ENCODE data around the gene CRYBG1. TPM values are rescaled to one million over a fixed set of nuclear protein-coding genes. Genes with fewer than 3 reads are reported as not detected.

Gene CRYBG1
- total RNA-seq, 4 donors from 2014 or later: 54.5 to 66.4 (median 59.8) TPM

DNA sequence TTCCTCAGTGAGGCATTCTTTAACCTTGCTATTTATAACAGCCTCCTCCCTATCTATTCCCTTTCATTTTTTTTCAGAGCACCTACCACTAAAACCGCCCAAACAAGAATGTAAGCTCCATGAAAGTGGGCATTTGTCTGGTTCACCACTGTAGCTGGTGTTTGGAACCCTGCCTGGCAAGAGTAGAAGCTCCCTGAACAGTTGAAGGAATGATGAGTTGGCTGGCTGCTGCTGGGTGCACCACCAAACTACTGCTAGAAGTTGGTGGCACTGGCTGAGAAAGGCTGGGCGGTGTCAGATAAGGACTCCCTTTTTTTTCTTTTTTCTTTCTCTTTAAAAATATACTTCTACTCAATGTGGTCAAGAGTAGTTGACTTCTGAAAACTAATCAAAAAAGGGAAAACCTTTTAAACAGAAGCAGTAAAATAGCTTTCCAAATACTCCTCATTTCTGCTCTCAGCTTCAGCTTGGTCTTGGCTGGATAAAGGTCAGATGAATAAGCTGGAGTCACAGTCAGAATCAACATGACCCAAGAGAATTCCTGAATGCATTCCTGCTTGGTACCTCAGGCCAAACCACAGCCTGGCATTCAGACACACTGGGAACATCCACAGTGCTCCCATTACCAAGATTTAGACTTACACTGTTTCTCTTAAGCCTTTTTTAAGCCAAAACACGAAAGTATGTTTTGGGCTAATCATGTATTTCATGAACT, 230.8 kb downstream of the CRYBG1 start:
- TF ChIP-seq POLR2A (IDR thresholded peaks at IDR 0.05): no peak
- TF ChIP-seq, protein P1, sequence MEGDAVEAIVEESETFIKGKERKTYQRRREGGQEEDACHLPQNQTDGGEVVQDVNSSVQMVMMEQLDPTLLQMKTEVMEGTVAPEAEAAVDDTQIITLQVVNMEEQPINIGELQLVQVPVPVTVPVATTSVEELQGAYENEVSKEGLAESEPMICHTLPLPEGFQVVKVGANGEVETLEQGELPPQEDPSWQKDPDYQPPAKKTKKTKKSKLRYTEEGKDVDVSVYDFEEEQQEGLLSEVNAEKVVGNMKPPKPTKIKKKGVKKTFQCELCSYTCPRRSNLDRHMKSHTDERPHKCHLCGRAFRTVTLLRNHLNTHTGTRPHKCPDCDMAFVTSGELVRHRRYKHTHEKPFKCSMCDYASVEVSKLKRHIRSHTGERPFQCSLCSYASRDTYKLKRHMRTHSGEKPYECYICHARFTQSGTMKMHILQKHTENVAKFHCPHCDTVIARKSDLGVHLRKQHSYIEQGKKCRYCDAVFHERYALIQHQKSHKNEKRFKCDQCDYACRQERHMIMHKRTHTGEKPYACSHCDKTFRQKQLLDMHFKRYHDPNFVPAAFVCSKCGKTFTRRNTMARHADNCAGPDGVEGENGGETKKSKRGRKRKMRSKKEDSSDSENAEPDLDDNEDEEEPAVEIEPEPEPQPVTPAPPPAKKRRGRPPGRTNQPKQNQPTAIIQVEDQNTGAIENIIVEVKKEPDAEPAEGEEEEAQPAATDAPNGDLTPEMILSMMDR (IDR thresholded peaks at IDR 0.05): no peak
- H3K9me3 ChIP-seq: no peaks in the 10 kb centered on the region

DNA sequence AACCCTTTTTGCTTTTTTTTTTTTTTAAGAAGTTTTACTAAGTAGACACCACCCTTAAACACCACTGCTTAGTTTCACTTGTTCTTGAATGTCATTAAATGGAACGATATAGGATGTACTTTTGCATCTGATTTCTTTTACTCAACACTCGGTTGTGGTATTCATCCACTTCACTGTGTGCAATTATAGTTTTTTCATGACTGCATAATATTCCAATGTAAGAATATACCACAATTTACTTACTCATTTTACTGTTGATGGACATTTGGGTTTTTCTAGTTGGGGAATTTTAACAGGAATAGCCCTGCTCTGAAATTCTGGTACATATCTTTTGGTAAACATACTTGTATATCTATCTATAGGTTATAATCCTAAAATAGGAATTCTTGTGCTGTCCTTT, 238.9 kb downstream of the CRYBG1 start:
- Histone ChIP-seq H3K4me3 (no peak overlapping the region), H3K27ac (no peak overlapping the region), H3K9me3 (no peaks in the 10 kb centered on the region), H3K4me1 (no peaks in the 10 kb centered on the region), H3K36me3 (peaks cover 0 to 4% (median 0%) of the 10 kb centered on the region in 3 donors), H3K27me3 (no peaks in the 10 kb centered on the region)
- DNase-seq: no peak
- no peak for TF ChIP-seq POLR2A (IDR thresholded peaks at IDR 0.05)
- TF ChIP-seq, protein P1 (IDR thresholded peaks at IDR 0.05): no peak

More for the DNA sequence above, 230.8 kb downstream of the CRYBG1 start:
- no peak for DNase-seq
- H3K4me3 ChIP-seq: no peak overlapping the region
- no peak overlapping the region for H3K27ac ChIP-seq
- H3K36me3 ChIP-seq: peaks cover 0 to 25% (median 0%) of the 10 kb centered on the region in 3 donors
- H3K27me3 ChIP-seq: no peaks in the 10 kb centered on the region
- H3K4me1 ChIP-seq: no peaks in the 10 kb centered on the region

GRCh38 chr6:106600329-106600728, 239.8 kb downstream of the CRYBG1 start:
- no peak for DNase-seq
- H3K27ac ChIP-seq: no peak overlapping the region
- H3K4me3 ChIP-seq: no peak overlapping the region
- H3K9me3 ChIP-seq: no peaks in the 10 kb centered on the region
- no peaks in the 10 kb centered on the region for H3K27me3 ChIP-seq
- H3K4me1 ChIP-seq: no peaks in the 10 kb centered on the region
- H3K36me3 ChIP-seq: peaks cover 0 to 4% (median 0%) of the 10 kb centered on the region in 3 donors
- TF ChIP-seq, protein P1 (IDR thresholded peaks at IDR 0.05): no peak
- TF ChIP-seq POLR2A (IDR thresholded peaks at IDR 0.05): no peak

DNA sequence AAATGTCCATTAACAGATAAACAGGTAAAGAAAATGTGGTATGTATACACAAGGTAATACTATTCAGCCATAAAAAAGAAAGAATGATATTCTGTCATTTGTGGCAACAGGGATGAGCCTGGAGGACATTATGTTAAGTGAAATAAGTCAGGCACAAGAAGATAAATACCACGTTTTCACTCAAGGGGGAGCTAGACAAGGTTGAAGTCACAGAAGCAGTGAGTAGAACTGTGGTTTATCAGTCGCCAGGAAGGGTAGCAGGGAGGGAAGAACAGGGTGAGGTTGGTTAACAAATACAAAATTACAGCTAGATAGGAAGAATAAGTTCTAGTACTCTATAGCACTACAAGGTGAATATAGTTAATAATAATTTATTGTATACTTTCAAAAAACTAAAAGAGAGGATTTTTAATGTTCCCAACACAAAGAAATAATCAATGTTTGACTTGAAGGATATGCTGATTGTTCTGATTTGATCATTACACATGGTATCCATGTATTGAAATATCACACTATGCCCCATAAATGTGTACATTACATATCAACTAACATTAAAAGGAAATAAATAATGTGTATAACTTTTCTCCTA, 247.7 kb downstream of the CRYBG1 start:
- TF ChIP-seq, protein P1 (IDR thresholded peaks at IDR 0.05): peak; percentile 49 to 90 (median 88)
- TF ChIP-seq POLR2A (IDR thresholded peaks at IDR 0.05): no peak
- Histone ChIP-seq H3K4me1 (no peaks in the 10 kb centered on the region), H3K36me3 (no peaks in the 10 kb centered on the region), H3K27ac (no peak overlapping the region), H3K9me3 (no peaks in the 10 kb centered on the region), H3K27me3 (no peaks in the 10 kb centered on the region), H3K4me3 (no peak overlapping the region)
- DNase-seq: no peak

- Histone ChIP-seq H3K4me3 (no peak overlapping the region), H3K9me3 (no peaks in the 10 kb centered on the region), H3K27me3 (no peaks in the 10 kb centered on the region), H3K27ac (no peak overlapping the region), H3K4me1 (no peaks in the 10 kb centered on the region), H3K36me3 (no peaks in the 10 kb centered on the region)
- no peak for TF ChIP-seq POLR2A (IDR thresholded peaks at IDR 0.05)
- TF ChIP-seq, protein P1 (IDR thresholded peaks at IDR 0.05): peak in 5 of 6 experiments; percentile 21 to 34 (median 30)
- DNase-seq: peak in 2 of 3 donors; percentile 66 to 68
Observed at GRCh38 chr6:106609699-106610098, 249.2 kb downstream of the CRYBG1 start.
